HepG2 (cell line): Measurements from ENCODE around the gene ZFPM1. TPM values are rescaled to one million over a fixed set of nuclear protein-coding genes. Genes with fewer than 3 reads are reported as not detected.
A peak's percentile ranks its signal among the peaks of the same experiment; 100 is the strongest.

ENCODE experiments used
- ATAC-seq: fragments of 200-7000 bp; cut with Tn5 transposase; 3 replicates; pipeline ENCODE4 v1.9.1; 2020; ENCODE audit warnings: mild to moderate bottlenecking, moderate library complexity
- BruUV-seq: library from RNA; stranded (reverse); fragments of 400-500 nt; replicated peaks from 2 replicates; lab custom pipeline; 2021; lab: Mats Ljungman, UMichigan
- CTCF ChIA-PET: fragments of 300-600 bp; formaldehyde crosslinking; extraction: SDS; loops from one replicate; lab custom pipeline; 2021; ENCODE audit warnings: low total read pairs, inconsistent platforms, low intra/inter-chr PET ratio; lab: Yijun Ruan, JAX
- POLR2A ChIA-PET: fragments of 350-600 bp; sonication (Branson Sonifier 250); formaldehyde crosslinking; loops from one replicate; lab custom pipeline; 2020; ENCODE audit warnings: antibody characterized with exemption, inconsistent platforms; lab: Yijun Ruan, JAX
- DNase-seq: peaks from one replicate; pipeline ENCODE4 v3.0.0-alpha.2; 2015; ENCODE audit warnings: low spot score
- FAIRE-seq: peaks from 3 replicates; lab custom pipeline; 2011; peaks lifted over from hg19 to GRCh38; lab: Jason Lieb, UNC
- H2AFZ ChIP-seq: one replicate; pipeline ENCODE4 v1.6.1; 2011; ENCODE audit warnings: low read length, inconsistent platforms
- H3K27ac ChIP-seq: fragments of 300-600 bp; 3 replicates; pipeline ENCODE4 v1.8.0; 2011; ENCODE audit warnings: mixed run types, mild to moderate bottlenecking, mixed read lengths, low read length, inconsistent platforms; ENCODE audit not compliant: insufficient read depth; ENCODE audit errors: extremely low read length
- H3K27me3 ChIP-seq, 2 experiments: fragments of 200-600 bp in 1 of 2; 2 replicates in 1 of 2; 3 replicates in 1 of 2; pipeline versions ENCODE4 v1.6.0 to v1.8.0; 2011; ENCODE audit warnings: low read length in 2 of 2, mild to moderate bottlenecking in 2 of 2, moderate library complexity in 2 of 2, inconsistent platforms in 1 of 2; ENCODE audit not compliant: insufficient read depth in 2 of 2, control insufficient read depth in 1 of 2
- H3K36me3 ChIP-seq, 2 experiments: fragments of 200-600 bp in 1 of 2; replicated peaks in 1 of 2; 2 replicates in 1 of 2; 3 replicates in 1 of 2; pipeline versions ENCODE4 v1.5.1 to v1.8.0; 2011; ENCODE audit warnings: low read length in 2 of 2, inconsistent platforms in 1 of 2; ENCODE audit not compliant: insufficient read depth in 2 of 2, control insufficient read depth in 1 of 2
- H3K4me1 ChIP-seq: 2 replicates; pipeline ENCODE4 v1.5.1; 2012; ENCODE audit warnings: low read length, inconsistent platforms; ENCODE audit not compliant: insufficient read depth
- H3K4me2 ChIP-seq: 2 replicates; pipeline ENCODE4 v1.6.0; 2011; ENCODE audit warnings: low read depth, low read length, inconsistent platforms
- H3K4me3 ChIP-seq, 3 experiments: fragments of 200-600 bp in 1 of 3; sonication (generic), shearing (Covaris generic) in 1 of 3; replicated peaks in 1 of 3; 2 replicates each; pipeline ENCODE4 v1.5.1; 2011 to 2016; ENCODE audit warnings: low read length in 3 of 3, inconsistent platforms in 2 of 3, low read depth in 2 of 3, mild to moderate bottlenecking in 2 of 3, control low read depth in 1 of 3, mixed read lengths in 1 of 3; ENCODE audit not compliant: insufficient read depth in 1 of 3
- H3K79me2 ChIP-seq: one replicate; pipeline ENCODE4 v1.6.1; 2011; ENCODE audit warnings: low read length, inconsistent platforms; ENCODE audit not compliant: insufficient read depth
- H3K9ac ChIP-seq: 2 replicates; pipeline ENCODE4 v1.6.0; 2011; ENCODE audit warnings: mild to moderate bottlenecking, low read depth, low read length, inconsistent platforms; ENCODE audit not compliant: insufficient read depth
- H3K9me3 ChIP-seq: 2 replicates; pipeline ENCODE4 v1.5.1; 2012; ENCODE audit warnings: mild to moderate bottlenecking, low read length
- H4K20me1 ChIP-seq: 2 replicates; pipeline ENCODE4 v1.6.0; 2011; ENCODE audit warnings: inconsistent platforms, mild to moderate bottlenecking, low read length, moderate library complexity; ENCODE audit not compliant: insufficient read depth
- BHLHE40 ChIP-seq: IDR thresholded peaks from 2 replicates; pipeline ENCODE4 v1.6.1; 2011; ENCODE audit warnings: low read length, improper control_type of control experiment
- PPARG ChIP-seq: conservative IDR thresholded peaks from 2 replicates; pipeline ENCODE4 v1.6.1; 2016; ENCODE audit warnings: missing biosample characterization, missing genetic modification reagents
- ZFP90 ChIP-seq: sonication (generic); formaldehyde crosslinking; IDR thresholded peaks from 2 replicates; pipeline ENCODE4 v1.8.0; 2022; ENCODE audit warnings: missing genetic modification reagents, mild to moderate bottlenecking, inconsistent platforms, borderline replicate concordance
- ZNF841 ChIP-seq: sonication (generic); formaldehyde crosslinking; IDR thresholded peaks from 2 replicates; pipeline ENCODE4 v1.8.1; 2023; ENCODE audit warnings: missing genetic modification reagents, borderline replicate concordance
- WGBS: methylation state at CpG from one replicate; pipeline ENCODE4 v1.1.6; 2017; ENCODE audit warnings: low lambda C conversion rate; 5-methylcytosine and 5-hydroxymethylcytosine counted together
- in situ Hi-C: cut with HindIII; loops from 2 replicates; pipeline ENCODE4 v1.10.0; 2017; ENCODE audit warnings: low pct_unique_long_range_greater_than_20kb; ENCODE audit not compliant: extremely low pct_ligation_motif_present
- intact Hi-C: fragments of 100-400 bp; cut with micrococcal nuclease; formaldehyde crosslinking; loops from one replicate; pipeline ENCODE4 v1.10.0; 2022; ENCODE audit not compliant: unreplicated experiment
- polyA plus RNA-seq, 8 experiments: library from polyadenylated mRNA; depleted of rRNA in 3 of 8; stranded (reverse) in 7 of 8; unstranded in 1 of 8; fragments of >200 nt; fragmentation: Illumina TruSeq in 4 of 8; extraction: Trizol in 4 of 8; gene quantifications; 2 replicates each; pipeline versions ENCODE4 v1.2.1 to v1.2.3, GENCODE V29; 2011 to 2016; ENCODE audit warnings: low read depth in 4 of 8, missing spikeins in 1 of 8, mixed read lengths in 1 of 8; ENCODE audit not compliant: insufficient read depth in 1 of 8
- total RNA-seq, 5 experiments: library from RNA; depleted of rRNA; stranded (reverse); fragments of >200 nt; fragmentation: Illumina TruSeq; extraction: Trizol; gene quantifications; 2 replicates each; pipeline ENCODE4 v1.2.3, GENCODE V29; 2016; ENCODE audit warnings: low read depth in 1 of 5
- TF ChIP-seq, protein P1 (sequence below): sonication (generic); formaldehyde crosslinking; IDR thresholded peaks from 2 replicates; pipeline ENCODE4 v1.5.0; 2020; ENCODE audit warnings: missing genetic modification reagents
- TF ChIP-seq, protein P2 (sequence below): fragments of 450-650 bp; IDR thresholded peaks from 2 replicates; pipeline ENCODE4 v1.6.1; 2016

The ZFPM1 gene
- total and polyA plus RNA-seq, 2 of the 13 experiments (the other 11 are each of a cell fraction or from before 2014, with no cell fraction given), result 1.3 to 3.8 TPM

DNA sequence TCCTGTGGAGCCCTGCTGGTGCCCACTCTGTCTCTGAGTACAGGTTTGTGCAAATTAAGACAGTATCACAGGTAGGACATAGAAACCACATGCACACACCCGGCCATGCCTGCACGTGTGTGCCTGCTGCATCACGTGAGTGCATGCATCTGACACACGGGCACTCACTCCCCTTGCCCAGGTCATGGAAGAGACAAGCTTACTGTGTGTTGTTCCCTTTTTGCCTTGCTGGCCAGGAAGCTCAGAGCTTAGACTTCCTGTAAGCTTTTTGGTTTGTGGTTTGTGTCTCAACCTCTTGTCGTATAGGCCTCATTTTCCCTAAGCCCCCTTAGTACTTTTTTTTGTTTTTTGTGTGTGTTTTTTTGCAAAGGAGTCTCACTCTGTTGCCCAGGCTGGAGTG is 45.3 kb upstream of the ZFPM1 start:
- no peaks in the 10 kb centered on the region; the same call in 1 of the 2 replicates for H4K20me1 ChIP-seq
- no TSS peak for BruUV-seq
- H3K9ac ChIP-seq, result no peak overlapping the region
- no peaks in the 10 kb centered on the region for H3K9me3 ChIP-seq
- no peak overlapping the region for H2AFZ ChIP-seq
- no peak overlapping the region for H3K27ac ChIP-seq
- H3K4me3 ChIP-seq, result no peak overlapping the region
- ATAC-seq (no peak), DNase-seq (no peak), FAIRE-seq (no peak)
- ChIA-PET CTCF (interaction anchor here (1.1 kb wide), 1 partner anchor 213 kb away, joined by 3 read pairs; no protein-coding TSS in a partner anchor), POLR2A (no interaction called here)
- in situ Hi-C loops (no loop called here), intact Hi-C loops (no loop called here)
- WGBS, result 32% methylated on average over 5 of the region's 5 CpGs
- H3K4me1 ChIP-seq, result no peaks in the 10 kb centered on the region
- H3K4me2 ChIP-seq, result no peak overlapping the region
- TF ChIP-seq, protein P1, sequence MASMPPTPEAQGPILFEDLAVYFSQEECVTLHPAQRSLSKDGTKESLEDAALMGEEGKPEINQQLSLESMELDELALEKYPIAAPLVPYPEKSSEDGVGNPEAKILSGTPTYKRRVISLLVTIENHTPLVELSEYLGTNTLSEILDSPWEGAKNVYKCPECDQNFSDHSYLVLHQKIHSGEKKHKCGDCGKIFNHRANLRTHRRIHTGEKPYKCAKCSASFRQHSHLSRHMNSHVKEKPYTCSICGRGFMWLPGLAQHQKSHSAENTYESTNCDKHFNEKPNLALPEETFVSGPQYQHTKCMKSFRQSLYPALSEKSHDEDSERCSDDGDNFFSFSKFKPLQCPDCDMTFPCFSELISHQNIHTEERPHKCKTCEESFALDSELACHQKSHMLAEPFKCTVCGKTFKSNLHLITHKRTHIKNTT (CRISPR knock-in tag), result no peak
- peak; percentile 28; the same call in 1 of the 2 replicates for TF ChIP-seq BHLHE40
- TF ChIP-seq, protein P2, sequence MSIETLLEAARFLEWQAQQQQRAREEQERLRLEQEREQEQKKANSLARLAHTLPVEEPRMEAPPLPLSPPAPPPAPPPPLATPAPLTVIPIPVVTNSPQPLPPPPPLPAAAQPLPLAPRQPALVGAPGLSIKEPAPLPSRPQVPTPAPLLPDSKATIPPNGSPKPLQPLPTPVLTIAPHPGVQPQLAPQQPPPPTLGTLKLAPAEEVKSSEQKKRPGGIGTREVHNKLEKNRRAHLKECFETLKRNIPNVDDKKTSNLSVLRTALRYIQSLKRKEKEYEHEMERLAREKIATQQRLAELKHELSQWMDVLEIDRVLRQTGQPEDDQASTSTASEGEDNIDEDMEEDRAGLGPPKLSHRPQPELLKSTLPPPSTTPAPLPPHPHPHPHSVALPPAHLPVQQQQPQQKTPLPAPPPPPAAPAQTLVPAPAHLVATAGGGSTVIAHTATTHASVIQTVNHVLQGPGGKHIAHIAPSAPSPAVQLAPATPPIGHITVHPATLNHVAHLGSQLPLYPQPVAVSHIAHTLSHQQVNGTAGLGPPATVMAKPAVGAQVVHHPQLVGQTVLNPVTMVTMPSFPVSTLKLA, result peak; percentile 79
- H3K36me3 ChIP-seq, result no peaks in the 10 kb centered on the region
- no peaks in the 10 kb centered on the region for H3K79me2 ChIP-seq
- peaks cover 19 to 67% of the 10 kb centered on the region in 2 experiments for H3K27me3 ChIP-seq

DNA sequence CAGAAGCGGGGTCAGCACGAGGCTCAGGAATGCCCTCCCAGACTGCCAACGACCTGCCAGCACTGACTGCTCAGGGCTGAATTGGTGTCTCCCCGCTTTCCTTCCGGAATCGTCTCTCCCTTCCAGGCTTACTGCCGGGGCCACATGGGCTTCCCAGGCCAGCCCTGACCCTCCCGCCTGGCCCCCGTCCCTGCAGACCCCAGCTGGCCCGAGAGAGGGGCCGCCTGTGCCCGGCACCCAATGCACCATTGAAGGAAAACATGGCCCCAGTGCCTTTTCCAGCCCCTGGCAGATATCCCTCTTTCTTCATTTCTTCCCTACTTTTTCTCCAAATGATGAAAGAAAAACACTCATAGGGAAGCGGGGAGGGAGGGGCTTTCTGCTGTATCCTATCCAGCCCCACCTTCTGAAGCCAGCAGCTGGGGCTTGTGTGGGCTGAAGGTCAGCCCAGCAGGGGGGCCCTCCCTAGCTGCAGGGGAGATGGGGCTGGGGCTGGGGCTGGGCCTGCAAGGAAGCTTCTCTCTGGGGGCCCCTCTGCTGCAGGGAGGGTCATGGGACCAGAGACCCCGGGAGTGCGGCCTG is 44.4 kb upstream of the ZFPM1 start:
- Histone ChIP-seq H3K27ac (no peak overlapping the region), H2AFZ (no peak overlapping the region), H3K9ac (no peak overlapping the region), H4K20me1 (no peaks in the 10 kb centered on the region; the same call in 1 of the 2 replicates), H3K4me2 (no peak overlapping the region), H3K27me3 (peaks cover 24 to 69% of the 10 kb centered on the region in 2 experiments), H3K9me3 (no peaks in the 10 kb centered on the region), H3K4me1 (no peaks in the 10 kb centered on the region), H3K4me3 (no peak overlapping the region), H3K36me3 (no peaks in the 10 kb centered on the region), H3K79me2 (no peaks in the 10 kb centered on the region)
- WGBS, result 45% methylated on average over 14 of the region's 15 CpGs
- DNase-seq (no peak), FAIRE-seq (no peak), ATAC-seq (no peak)
- CTCF ChIA-PET, result no interaction called here
- in situ Hi-C loops (no loop called here), intact Hi-C loops (no loop called here)
- TF ChIP-seq ZFP90 (CRISPR knock-in tag), result no peak
- TF ChIP-seq PPARG, result no peak
- no peak for TF ChIP-seq ZNF841 (CRISPR knock-in tag)
- no TSS peak for BruUV-seq
- POLR2A ChIA-PET, result no interaction called here
